GM12872 (cell line): ENCODE measurements around the gene PPP1R1B.

ENCODE experiments used
- TF ChIP-seq, protein P1 (sequence below): IDR thresholded peaks from 3 replicates; pipeline ENCODE4 v1.5.1; 2011; ENCODE audit warnings: low read depth, mild to moderate bottlenecking, low read length, moderate library complexity; ENCODE audit not compliant: insufficient read depth

Gene PPP1R1B

DNA sequence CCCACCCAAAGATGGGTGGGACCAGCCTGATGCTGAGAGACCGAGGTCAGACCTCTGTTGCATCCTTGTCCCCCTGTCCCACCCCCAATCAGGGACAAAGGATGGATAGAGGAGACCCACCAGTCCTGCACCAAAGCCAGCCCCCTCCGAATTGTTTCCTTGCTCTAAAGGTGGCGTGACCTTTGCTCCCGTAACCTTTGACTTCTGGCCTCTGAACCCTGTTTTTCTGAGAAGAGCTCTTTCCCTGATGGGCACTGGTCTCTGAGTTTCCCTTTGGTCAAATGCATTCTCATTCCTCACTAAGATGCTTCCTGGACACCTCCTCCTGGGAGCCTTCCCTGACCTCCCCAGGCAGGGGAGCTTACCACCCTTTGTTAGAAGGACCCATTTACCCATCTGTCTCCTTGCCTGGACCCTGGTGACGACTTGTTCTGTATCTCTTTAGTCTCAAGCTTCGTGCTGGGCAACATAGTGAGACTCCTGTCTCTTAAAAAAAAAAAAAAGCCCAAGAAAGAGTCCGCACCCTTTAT is 13.8 kb upstream of the PPP1R1B start:
- TF ChIP-seq, protein P1, sequence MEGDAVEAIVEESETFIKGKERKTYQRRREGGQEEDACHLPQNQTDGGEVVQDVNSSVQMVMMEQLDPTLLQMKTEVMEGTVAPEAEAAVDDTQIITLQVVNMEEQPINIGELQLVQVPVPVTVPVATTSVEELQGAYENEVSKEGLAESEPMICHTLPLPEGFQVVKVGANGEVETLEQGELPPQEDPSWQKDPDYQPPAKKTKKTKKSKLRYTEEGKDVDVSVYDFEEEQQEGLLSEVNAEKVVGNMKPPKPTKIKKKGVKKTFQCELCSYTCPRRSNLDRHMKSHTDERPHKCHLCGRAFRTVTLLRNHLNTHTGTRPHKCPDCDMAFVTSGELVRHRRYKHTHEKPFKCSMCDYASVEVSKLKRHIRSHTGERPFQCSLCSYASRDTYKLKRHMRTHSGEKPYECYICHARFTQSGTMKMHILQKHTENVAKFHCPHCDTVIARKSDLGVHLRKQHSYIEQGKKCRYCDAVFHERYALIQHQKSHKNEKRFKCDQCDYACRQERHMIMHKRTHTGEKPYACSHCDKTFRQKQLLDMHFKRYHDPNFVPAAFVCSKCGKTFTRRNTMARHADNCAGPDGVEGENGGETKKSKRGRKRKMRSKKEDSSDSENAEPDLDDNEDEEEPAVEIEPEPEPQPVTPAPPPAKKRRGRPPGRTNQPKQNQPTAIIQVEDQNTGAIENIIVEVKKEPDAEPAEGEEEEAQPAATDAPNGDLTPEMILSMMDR = no peak

DNA sequence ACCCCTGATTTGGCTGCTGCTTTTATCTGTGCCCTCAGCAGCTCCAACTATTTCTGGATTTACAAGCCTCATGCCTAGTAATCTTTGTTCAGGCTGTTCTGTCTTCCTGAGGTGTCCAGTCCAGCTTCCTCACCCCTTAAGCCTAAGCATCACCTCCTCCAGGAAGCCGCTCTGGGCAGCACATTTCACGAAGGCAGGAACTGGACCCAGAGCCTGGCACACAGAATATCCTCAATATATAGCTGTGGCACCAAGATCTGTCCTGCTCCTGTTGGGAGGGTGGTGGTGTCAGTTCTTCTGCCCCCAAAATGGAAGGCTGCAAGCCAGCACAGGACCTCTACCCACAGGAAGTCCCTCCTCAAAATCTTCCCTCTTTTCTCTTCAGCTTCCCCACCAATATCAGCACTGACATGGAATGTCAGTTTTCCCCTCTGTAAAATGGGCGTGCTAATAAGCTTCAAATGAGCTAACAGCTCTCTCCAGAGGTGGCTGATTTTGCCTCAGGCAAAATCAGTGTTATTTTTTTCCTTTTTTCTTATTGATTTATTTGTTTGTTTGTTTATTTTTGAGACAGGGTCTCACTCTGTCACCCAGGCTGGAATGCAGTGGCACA is 12.1 kb upstream of the PPP1R1B start:
- TF ChIP-seq, protein P1 = no peak

DNA sequence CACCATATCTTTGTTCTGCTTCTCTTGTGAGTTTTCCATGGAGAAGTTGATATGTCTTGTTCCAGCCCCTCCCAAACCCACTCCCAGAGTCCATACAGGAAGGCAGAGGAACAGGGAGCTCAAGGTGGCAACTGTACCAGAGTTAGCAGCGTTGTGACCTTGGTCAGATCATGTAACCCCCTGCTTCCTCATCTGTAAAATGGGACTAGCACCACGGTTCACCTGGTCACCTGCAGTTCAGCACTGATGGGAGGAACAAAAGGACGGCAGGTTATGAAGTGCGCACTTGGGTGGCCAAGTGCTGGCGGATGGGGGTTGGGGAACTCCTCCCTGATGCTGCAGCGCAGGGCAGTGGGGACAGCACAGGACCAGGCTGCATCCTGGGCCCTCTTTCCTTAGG is 11.3 kb upstream of the PPP1R1B start:
- TF ChIP-seq, protein P1 = no peak

DNA sequence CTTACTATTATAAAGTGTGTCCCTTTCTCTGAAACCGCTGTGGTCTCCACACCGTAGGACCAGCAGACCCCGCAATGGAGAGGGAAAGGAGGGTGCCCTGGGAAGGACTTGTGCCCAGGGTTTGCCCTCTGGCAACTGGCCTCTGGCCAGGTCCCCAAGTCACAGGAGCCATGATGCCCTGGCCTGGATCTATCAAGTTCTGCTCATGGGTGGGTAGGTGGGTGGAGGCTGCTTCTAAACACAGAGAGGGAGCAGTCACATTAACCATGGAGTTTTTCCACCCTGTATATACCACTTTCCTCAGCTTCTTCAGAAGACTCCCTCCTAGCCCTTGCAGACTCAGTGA is 9.7 kb upstream of the PPP1R1B start:
- TF ChIP-seq, protein P1 = no peak

DNA sequence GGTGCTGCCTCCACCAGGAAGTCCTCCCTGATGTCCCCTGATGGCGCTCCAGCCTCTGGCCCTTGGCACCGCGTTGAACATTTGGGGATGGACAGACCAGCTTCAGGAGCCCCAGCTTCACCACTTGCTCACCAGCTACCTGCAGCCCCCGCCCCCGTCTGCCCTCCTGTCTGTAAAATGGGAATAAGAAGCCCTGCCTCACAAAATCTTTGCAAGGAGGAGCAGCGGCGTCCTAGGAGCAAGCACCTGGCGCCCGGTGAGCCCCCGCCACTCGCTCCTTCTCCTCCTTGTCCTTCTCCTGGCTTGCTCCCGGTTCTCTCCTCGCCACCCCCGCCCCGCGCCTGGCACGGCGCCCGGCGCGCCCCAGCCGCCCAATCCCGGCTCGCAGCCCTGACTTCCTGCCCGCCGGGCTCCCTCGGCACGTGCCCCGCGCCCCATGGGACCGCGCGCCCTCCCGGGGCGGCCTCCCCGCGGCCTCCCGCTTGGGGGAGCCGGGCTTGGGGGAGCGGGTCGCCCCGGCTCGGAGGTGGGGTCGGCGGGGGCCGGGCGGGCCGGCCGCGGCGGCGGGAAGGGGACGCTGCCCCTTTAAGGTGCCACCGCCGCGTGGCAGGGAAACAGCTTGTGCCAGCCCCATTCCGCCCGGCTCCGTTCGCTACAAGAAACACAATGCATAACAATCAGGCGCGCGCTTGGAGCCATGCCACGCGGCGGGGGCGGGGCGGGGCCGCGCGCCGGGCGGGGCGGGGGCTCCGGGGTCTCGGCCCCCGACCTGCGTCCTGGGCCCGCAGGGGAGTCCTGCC is 9.1 kb upstream of the PPP1R1B start:
- TF ChIP-seq, protein P1 = no peak

DNA sequence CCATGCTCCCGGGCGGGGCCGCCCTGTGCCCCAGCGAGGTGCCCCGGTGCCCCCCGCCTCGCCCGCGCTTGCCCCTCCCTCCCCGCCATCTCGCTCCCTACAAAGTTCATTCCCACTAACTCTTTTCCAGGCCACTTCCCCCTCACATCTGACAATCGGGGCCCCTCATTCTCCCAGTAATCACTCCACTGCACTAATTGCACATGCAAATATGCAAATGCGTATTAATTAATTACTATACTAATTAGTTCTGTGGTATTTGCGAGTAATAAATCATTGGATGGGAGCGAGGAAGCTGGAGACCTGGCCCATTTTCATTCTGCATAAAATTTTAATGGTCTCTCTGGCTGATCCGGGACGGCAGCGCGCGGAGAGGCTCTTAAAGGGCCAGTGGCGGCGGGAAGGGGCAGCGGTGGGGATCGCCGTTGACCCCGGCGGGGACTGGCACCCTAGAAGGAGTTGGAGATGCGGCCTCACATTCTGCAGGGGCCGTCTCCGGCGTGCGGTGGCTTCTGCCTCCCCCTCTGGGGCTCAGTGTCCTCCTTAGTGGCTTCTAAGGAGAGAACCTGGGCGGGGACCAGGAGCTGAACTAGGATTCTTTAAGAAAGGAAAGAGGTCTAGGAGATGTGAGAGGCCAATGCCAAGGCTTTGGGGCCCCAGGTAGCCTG is 8.4 kb upstream of the PPP1R1B start:
- TF ChIP-seq, protein P1 = no peak
